Endothelial cell of umbilical vein (primary cell): ENCODE measurements around the gene HAUS7.

Experiments
- POLR2AphosphoS5 ChIP-seq: IDR thresholded peaks from 2 replicates; pipeline ENCODE4 v1.6.1; 2012; ENCODE audit warnings: low read depth, mild to moderate bottlenecking, control low read depth, low read length, moderate library complexity; ENCODE audit not compliant: insufficient read depth
- TF ChIP-seq, protein P1 (sequence below), 2 donors: IDR thresholded peaks; 1 replicate in 1 of 2; 2 replicates in 1 of 2; pipeline ENCODE4 v1.5.1; 2011; ENCODE audit warnings: low read length in 2 of 2, mild to moderate bottlenecking in 2 of 2, moderate library complexity in 2 of 2, control low read depth in 1 of 2, inconsistent platforms in 1 of 2, low read depth in 1 of 2; ENCODE audit not compliant: insufficient read depth in 1 of 2; ENCODE audit errors: extremely low read depth in 1 of 2
- TF ChIP-seq, protein P2 (sequence below): IDR thresholded peaks from 2 replicates; pipeline ENCODE4 v1.6.1; 2011; ENCODE audit not compliant: insufficient read depth, insufficient read length

DNA sequence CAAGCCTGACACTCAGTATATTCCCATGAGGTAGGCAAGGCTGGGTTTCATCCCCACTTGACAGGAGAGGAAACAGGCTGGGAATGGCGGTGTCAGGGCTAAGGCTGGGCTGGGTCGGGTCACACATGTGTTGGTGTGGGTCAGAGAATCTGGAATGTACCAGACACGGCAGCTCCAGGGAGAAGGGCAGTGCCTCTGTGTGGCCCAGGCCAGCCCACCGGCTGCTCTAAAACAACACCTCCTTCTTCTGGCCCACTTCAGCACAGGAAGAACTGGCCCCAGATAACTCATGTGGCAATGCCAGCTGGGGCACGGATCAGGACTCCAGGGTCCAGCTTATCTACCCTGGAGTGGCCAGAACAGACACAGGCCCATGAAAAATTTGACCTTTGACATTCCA lies 6.3 kb downstream of the HAUS7 start:
- TF ChIP-seq, protein P1, sequence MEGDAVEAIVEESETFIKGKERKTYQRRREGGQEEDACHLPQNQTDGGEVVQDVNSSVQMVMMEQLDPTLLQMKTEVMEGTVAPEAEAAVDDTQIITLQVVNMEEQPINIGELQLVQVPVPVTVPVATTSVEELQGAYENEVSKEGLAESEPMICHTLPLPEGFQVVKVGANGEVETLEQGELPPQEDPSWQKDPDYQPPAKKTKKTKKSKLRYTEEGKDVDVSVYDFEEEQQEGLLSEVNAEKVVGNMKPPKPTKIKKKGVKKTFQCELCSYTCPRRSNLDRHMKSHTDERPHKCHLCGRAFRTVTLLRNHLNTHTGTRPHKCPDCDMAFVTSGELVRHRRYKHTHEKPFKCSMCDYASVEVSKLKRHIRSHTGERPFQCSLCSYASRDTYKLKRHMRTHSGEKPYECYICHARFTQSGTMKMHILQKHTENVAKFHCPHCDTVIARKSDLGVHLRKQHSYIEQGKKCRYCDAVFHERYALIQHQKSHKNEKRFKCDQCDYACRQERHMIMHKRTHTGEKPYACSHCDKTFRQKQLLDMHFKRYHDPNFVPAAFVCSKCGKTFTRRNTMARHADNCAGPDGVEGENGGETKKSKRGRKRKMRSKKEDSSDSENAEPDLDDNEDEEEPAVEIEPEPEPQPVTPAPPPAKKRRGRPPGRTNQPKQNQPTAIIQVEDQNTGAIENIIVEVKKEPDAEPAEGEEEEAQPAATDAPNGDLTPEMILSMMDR (IDR thresholded peaks at IDR 0.05; ENCODE audit: extremely low read depth in 1 of 2, insufficient read depth in 1 of 2, low read depth in 1 of 2, low read length in 2 of 2) = no peak
- TF ChIP-seq, protein P2, sequence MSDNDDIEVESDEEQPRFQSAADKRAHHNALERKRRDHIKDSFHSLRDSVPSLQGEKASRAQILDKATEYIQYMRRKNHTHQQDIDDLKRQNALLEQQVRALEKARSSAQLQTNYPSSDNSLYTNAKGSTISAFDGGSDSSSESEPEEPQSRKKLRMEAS = no peak
- no peak for TF ChIP-seq POLR2AphosphoS5
